Fibroblast of pulmonary artery (primary cell): Measurements from ENCODE around the gene HJURP.

Source experiments
- DNase-seq: peaks from one replicate; pipeline ENCODE4 v3.0.0-alpha.2; 2010; ENCODE audit warnings: low read depth
- H3K4me3 ChIP-seq: replicated peaks from 2 replicates; pipeline ENCODE4 v1.5.1; 2011; ENCODE audit warnings: low read depth, mild to moderate bottlenecking, control low read depth, low read length, moderate library complexity
- CTCF ChIP-seq: IDR thresholded peaks from 2 replicates; pipeline ENCODE4 v1.5.1; 2011; ENCODE audit warnings: mild to moderate bottlenecking, control low read depth, low read length, inconsistent platforms; ENCODE audit errors: missing control alignments

HJURP gene

GRCh38 chr2:233835230-233836186, 18.8 kb downstream of the HJURP start:
- H3K4me3 ChIP-seq, result no peak overlapping the region
- no peak for TF ChIP-seq CTCF
- no peak for DNase-seq

GRCh38 chr2:233833345-233833744, 21.0 kb downstream of the HJURP start:
- no peak for TF ChIP-seq CTCF
- DNase-seq, result peak; percentile 33
- H3K4me3 ChIP-seq, result no peak overlapping the region

- TF ChIP-seq CTCF, result peak; percentile 55
- peak; percentile 78 for DNase-seq
- no peak overlapping the region for H3K4me3 ChIP-seq
Observed at GRCh38 chr2:233832869-233833311, 21.4 kb downstream of the HJURP start.

- no peak for TF ChIP-seq CTCF
- no peak overlapping the region for H3K4me3 ChIP-seq
- DNase-seq, result peak; percentile 65
Observed at GRCh38 chr2:233832414-233832813, 21.9 kb downstream of the HJURP start.

GRCh38 chr2:233831861-233832260, 22.5 kb downstream of the HJURP start:
- no peak for DNase-seq
- H3K4me3 ChIP-seq, result no peak overlapping the region
- no peak for TF ChIP-seq CTCF

- no peak for TF ChIP-seq CTCF
- no peak for DNase-seq
- no peak overlapping the region for H3K4me3 ChIP-seq
Observed at GRCh38 chr2:233831011-233831721, 23.2 kb downstream of the HJURP start.
